ENCODE data around the gene ZNF711. TPM values are rescaled to one million over a fixed set of nuclear protein-coding genes. Genes with fewer than 3 reads are reported as not detected.
"Not testable (repeated sequence)": the region's sequence is repeated elsewhere in the genome, so short reads cannot be mapped to it uniquely, and the experiment has no call there.

ZNF711 gene
- total and polyA plus RNA-seq, 2 experiments from 2014 or later, result 0.20 to 0.43 TPM

GRCh38 chrX:85309717-85310116 lies 65.9 kb downstream of the ZNF711 start:
- Histone ChIP-seq H3K4me2 (ENCODE audit: unreplicated experiment) (no peak overlapping the region), H3K9ac (no peak overlapping the region), H3K4me3 (no peak overlapping the region), H3K27me3 (replicated peaks; ENCODE audit: insufficient read depth) (no peaks in the 10 kb centered on the region), H3K79me2 (ENCODE audit: insufficient read depth) (no peaks in the 10 kb centered on the region), H3K9me3 (ENCODE audit: low read depth) (no peaks in the 10 kb centered on the region), H3K27ac (no peak overlapping the region), H2AFZ (no peak overlapping the region), H3K36me3 (ENCODE audit: low read depth) (no peaks in the 10 kb centered on the region), H3K4me1 (ENCODE audit: insufficient read depth) (no peaks in the 10 kb centered on the region), H3K9me2 (ENCODE audit: insufficient read depth) (no peaks in the 10 kb centered on the region), H3F3A (ENCODE audit: insufficient read depth) (no peaks in the 10 kb centered on the region), H4K20me1 (ENCODE audit: insufficient read depth) (no peaks in the 10 kb centered on the region)
- WGBS, 2 experiments (ENCODE audit: low coverage in 1 of 2, low lambda C conversion rate in 2 of 2, missing lambda C conversion rate in 2 of 2), result 31 to 39% methylated on average over 2 of the region's 2 CpGs
- in situ Hi-C loops (cut with MboI), result no loop called here
- no peak for DNase-seq
- TF ChIP-seq EZH2 (IDR thresholded peaks at IDR 0.05; ENCODE audit: insufficient read depth, poor library complexity, severe bottlenecking), result no peak
- no peak for TF ChIP-seq EZH2phosphoT487 (IDR thresholded peaks at IDR 0.05; ENCODE audit: insufficient read depth, low read depth)

DNA sequence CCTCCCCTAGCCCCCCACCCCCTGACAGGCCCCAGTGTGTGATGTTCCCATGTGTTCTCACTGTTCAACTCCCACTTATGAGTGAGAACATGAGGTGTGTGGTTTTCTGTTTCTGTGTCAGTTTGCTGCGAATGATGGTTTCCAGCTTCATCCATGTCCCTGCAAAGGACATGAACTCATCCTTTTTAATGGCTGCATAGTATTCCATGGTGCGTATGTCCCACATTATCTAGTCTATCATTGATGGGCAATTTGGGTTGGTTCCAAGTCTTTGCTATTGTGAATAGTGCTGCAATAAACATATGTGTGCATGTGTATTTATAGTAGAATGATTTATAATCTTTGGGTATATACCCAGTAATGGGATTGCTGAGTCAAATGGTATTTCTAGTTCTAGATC lies 67.6 kb downstream of the ZNF711 start:
- H3K27me3 ChIP-seq (replicated peaks; ENCODE audit: insufficient read depth); H3K9me2 ChIP-seq (ENCODE audit: insufficient read depth); H3F3A ChIP-seq (ENCODE audit: insufficient read depth); in situ Hi-C loops (cut with MboI); H3K27ac ChIP-seq; H3K9ac ChIP-seq; H4K20me1 ChIP-seq (ENCODE audit: insufficient read depth); H3K4me3 ChIP-seq; DNase-seq; H3K9me3 ChIP-seq (ENCODE audit: low read depth); H3K4me2 ChIP-seq (ENCODE audit: unreplicated experiment); H3K4me1 ChIP-seq (ENCODE audit: insufficient read depth); H3K36me3 ChIP-seq (ENCODE audit: low read depth); H2AFZ ChIP-seq; H3K79me2 ChIP-seq (ENCODE audit: insufficient read depth): not testable (repeated sequence)
- 52 to 53% methylated on average over 2 of the region's 2 CpGs for WGBS, 2 experiments (ENCODE audit: low coverage in 1 of 2, low lambda C conversion rate in 2 of 2, missing lambda C conversion rate in 2 of 2)

Other genes starting within 250 kb of the ZNF711 start
- 4.9 and 11.3 TPM in 2 replicates for gene APOOL, start 240.1 kb upstream of the ZNF711 start, total RNA-seq (2014; rRNA removed; shearing (Covaris generic))
- 5.8 and 5.9 TPM in 2 replicates for gene APOOL, start 240.1 kb upstream of the ZNF711 start, polyA plus RNA-seq (2016; fragmentation: Nextera tagmentation; extraction: Ambion mirVana)
- not detected in 2 replicates for gene SATL1, start 212 bp upstream of the ZNF711 start, total RNA-seq (2014; rRNA removed; shearing (Covaris generic))
- not detected in 2 replicates for gene SATL1, start 212 bp upstream of the ZNF711 start, polyA plus RNA-seq (2016; fragmentation: Nextera tagmentation; extraction: Ambion mirVana)
- gene POF1B, start 135.7 kb downstream of the ZNF711 start, total RNA-seq (2014; rRNA removed; shearing (Covaris generic)), result not detected in 2 replicates
- gene POF1B, start 135.7 kb downstream of the ZNF711 start, polyA plus RNA-seq (2016; fragmentation: Nextera tagmentation; extraction: Ambion mirVana), result not detected in 2 replicates

All from GM23248 (cell line).